Stimulated activated CD4-positive, alpha-beta T cell treated with anti-CD3 and anti-CD28 coated beads, Interleukin-12 subunit alpha, Interleukin-12 subunit beta, amount 100 ng/mL, for 4 hours (primary cell): ENCODE measurements around the gene RING1.

ENCODE experiments used
- DNase-seq: peaks from one replicate; pipeline ENCODE4 v3.0.0-alpha.2; 2020

The RING1 gene

GRCh38 chr6:33193619-33194018 is 14.7 kb upstream of the RING1 start:
- DNase-seq = no peak

- no peak for DNase-seq
Measured at GRCh38 chr6:33194431-33194979, 13.8 kb upstream of the RING1 start.

- DNase-seq = no peak
Measured at GRCh38 chr6:33195304-33196165, 12.8 kb upstream of the RING1 start.

- DNase-seq = no peak
Measured at GRCh38 chr6:33197431-33198048, 10.8 kb upstream of the RING1 start.

- DNase-seq = no peak
Measured at GRCh38 chr6:33198159-33198852, 10.0 kb upstream of the RING1 start.

GRCh38 chr6:33198853-33199436 is 9.4 kb upstream of the RING1 start:
- no peak for DNase-seq

GRCh38 chr6:33199687-33200218 is 8.5 kb upstream of the RING1 start:
- peak; percentile 69 for DNase-seq

GRCh38 chr6:33200219-33201146 is 7.8 kb upstream of the RING1 start, which contains the start of the genes RXRB and SLC39A7:
TSS of gene RXRB (minus strand) at chr6:33200665. CDS start at chr6:33200476, 189 bp downstream.
TSS of gene SLC39A7 (plus strand) at chr6:33200867. CDS start at chr6:33201246, 379 bp downstream.
- DNase-seq = peak; percentile 98

GRCh38 chr6:33201147-33201545 is 7.2 kb upstream of the RING1 start:
- DNase-seq = no peak

GRCh38 chr6:33201935-33202334 is 6.4 kb upstream of the RING1 start:
- DNase-seq = no peak

GRCh38 chr6:33202799-33203198 is 5.5 kb upstream of the RING1 start:
- no peak for DNase-seq

GRCh38 chr6:33203443-33204164 is 4.7 kb upstream of the RING1 start:
- DNase-seq = no peak

GRCh38 chr6:33204165-33204414 is 4.2 kb upstream of the RING1 start:
- DNase-seq = no peak

- peak; percentile 92 for DNase-seq
Measured at GRCh38 chr6:33204415-33205190, 3.7 kb upstream of the RING1 start, which contains the start of gene HSD17B8. TSS of gene HSD17B8 (plus strand) at chr6:33204655. CDS start at chr6:33204669, 14 bp downstream.

GRCh38 chr6:33205191-33206026 is 2.9 kb upstream of the RING1 start:
- DNase-seq = no peak

GRCh38 chr6:33206027-33206863 is 2.1 kb upstream of the RING1 start:
- DNase-seq = no peak

- no peak for DNase-seq
Measured at GRCh38 chr6:33206864-33207551, 1.3 kb upstream of the RING1 start.
